K562 (cell line): ENCODE data around the gene ZFYVE19. TPM values are rescaled to one million over a fixed set of nuclear protein-coding genes. Genes with fewer than 3 reads are reported as not detected.

ENCODE experiments used
- ATAC-seq: fragments of 200-7000 bp; cut with Tn5 transposase; 3 replicates; pipeline ENCODE4 v1.9.1; 2020; ENCODE audit warnings: moderate library complexity
- BruUV-seq: library from RNA; stranded (reverse); fragments of 400-500 nt; replicated peaks from 2 replicates; lab custom pipeline; 2021; lab: Mats Ljungman, UMichigan
- CTCF ChIA-PET: fragments of 300-600 bp; formaldehyde crosslinking; extraction: SDS; loops from one replicate; lab custom pipeline; 2021; ENCODE audit warnings: low intra/inter-chr PET ratio; lab: Yijun Ruan, JAX
- POLR2A ChIA-PET: fragments of 300-600, 350-650 bp; sonication (Branson Sonifier 250); formaldehyde crosslinking; extraction: SDS; loops from one replicate; lab custom pipeline; 2021; ENCODE audit warnings: antibody characterized with exemption, inconsistent platforms; lab: Yijun Ruan, JAX
- DNase-seq, 4 experiments: peaks; one replicate each; pipeline versions ENCODE4 v3.0.0 to v3.0.0-alpha.2; 2011 to 2018; ENCODE audit warnings: low spot score in 3 of 4, mixed read lengths in 3 of 4; ENCODE audit errors: extremely low read depth in 1 of 4
- FAIRE-seq: peaks from 2 replicates; lab custom pipeline; 2011; peaks lifted over from hg19 to GRCh38; lab: Jason Lieb, UNC
- H2AFZ ChIP-seq: 2 replicates; pipeline ENCODE4 v1.6.0; 2011; ENCODE audit warnings: low read depth, low read length, control low read depth, inconsistent platforms
- H3K27ac ChIP-seq: fragments of 200-600 bp; 3 replicates; pipeline ENCODE4 v1.8.0; 2011; ENCODE audit warnings: low read depth, mild to moderate bottlenecking, control low read depth, inconsistent platforms, low read length, moderate library complexity, mixed read lengths; ENCODE audit errors: extremely low read depth
- H3K27me3 ChIP-seq, 2 experiments: fragments of 300-600 bp in 1 of 2; 2 replicates in 1 of 2; 3 replicates in 1 of 2; pipeline versions ENCODE4 v1.6.0 to v1.8.0; 2011; ENCODE audit warnings: inconsistent platforms in 2 of 2, low read length in 2 of 2, mild to moderate bottlenecking in 1 of 2, mixed read lengths in 1 of 2, moderate library complexity in 1 of 2; ENCODE audit not compliant: control insufficient read depth in 2 of 2, insufficient read depth in 2 of 2
- H3K36me3 ChIP-seq: fragments of 300-600 bp; 3 replicates; pipeline ENCODE4 v1.8.0; 2011; ENCODE audit warnings: mild to moderate bottlenecking, low read length, inconsistent platforms; ENCODE audit not compliant: control insufficient read depth, insufficient read depth
- H3K4me1 ChIP-seq, 2 experiments: fragments of 200-600 bp in 1 of 2; replicated peaks in 1 of 2; 2 replicates in 1 of 2; 3 replicates in 1 of 2; pipeline versions ENCODE4 v1.5.1 to v1.8.0; 2011; ENCODE audit warnings: inconsistent platforms in 2 of 2, low read length in 2 of 2, mild to moderate bottlenecking in 1 of 2, mixed read lengths in 1 of 2, moderate library complexity in 1 of 2; ENCODE audit not compliant: control insufficient read depth in 2 of 2, insufficient read depth in 2 of 2
- H3K4me2 ChIP-seq: 2 replicates; pipeline ENCODE4 v1.6.1; 2011; ENCODE audit warnings: low read length, control low read depth, inconsistent platforms, mixed read lengths; ENCODE audit not compliant: insufficient read depth
- H3K4me3 ChIP-seq: fragments of 200-600 bp; sonication (generic), shearing (Covaris generic); 2 replicates; pipeline ENCODE4 v1.5.1; 2016; ENCODE audit warnings: control low read depth, inconsistent platforms
- H3K79me2 ChIP-seq: fragments of 200-600 bp; 3 replicates; pipeline ENCODE4 v1.8.0; 2011; ENCODE audit warnings: low read length, inconsistent platforms; ENCODE audit not compliant: control insufficient read depth, insufficient read depth
- H3K9ac ChIP-seq, 2 experiments: 2 replicates each; pipeline versions ENCODE4 v1.6.0 to v1.6.1; 2011; ENCODE audit warnings: low read depth in 2 of 2, low read length in 2 of 2, control low read depth in 1 of 2, inconsistent platforms in 1 of 2, mild to moderate bottlenecking in 1 of 2, mixed read lengths in 1 of 2; ENCODE audit not compliant: insufficient read depth in 1 of 2
- H3K9me1 ChIP-seq: one replicate; pipeline ENCODE4 v1.6.0; 2011; ENCODE audit warnings: inconsistent platforms, mild to moderate bottlenecking, low read length, moderate library complexity; ENCODE audit not compliant: control insufficient read depth, insufficient read depth
- H3K9me3 ChIP-seq: replicated peaks from 2 replicates; pipeline ENCODE4 v1.5.1; 2011; ENCODE audit warnings: low read depth, low read length, inconsistent platforms; ENCODE audit not compliant: control insufficient read depth, insufficient read depth
- H4K20me1 ChIP-seq: replicated peaks from 2 replicates; pipeline ENCODE4 v1.6.1; 2011; ENCODE audit warnings: low read length, inconsistent platforms, mixed read lengths; ENCODE audit not compliant: control insufficient read depth, insufficient read depth
- CBX8 ChIP-seq: fragments of 200-600 bp; sonication (generic); IDR thresholded peaks from 2 replicates; pipeline ENCODE4 v1.6.1; 2012; ENCODE audit warnings: borderline replicate concordance, mixed run types, low read depth, mild to moderate bottlenecking, moderate library complexity, mixed read lengths, low read length, control low read depth, inconsistent platforms; ENCODE audit not compliant: poor library complexity, severe bottlenecking; ENCODE audit errors: extremely low read depth
- FOXK1 ChIP-seq: sonication (generic); formaldehyde crosslinking; IDR thresholded peaks from 2 replicates; pipeline ENCODE4 v1.8.0; 2022; ENCODE audit warnings: missing genetic modification reagents, mild to moderate bottlenecking, borderline replicate concordance
- MAZ ChIP-seq, 2 experiments: fragments of 450-650 bp in 1 of 2; sonication (generic) in 1 of 2; formaldehyde crosslinking; IDR thresholded peaks in 1 of 2; conservative IDR thresholded peaks in 1 of 2; 2 replicates each; pipeline versions ENCODE4 v1.4.0 to v1.5.0; 2020; ENCODE audit warnings: mild to moderate bottlenecking in 1 of 2, missing genetic modification reagents in 1 of 2
- NR2F6 ChIP-seq: fragments of 450-650 bp; formaldehyde crosslinking; IDR thresholded peaks from 2 replicates; pipeline ENCODE4 v1.4.0; 2020; ENCODE audit warnings: mild to moderate bottlenecking
- RBBP5 ChIP-seq: fragments of 200-600 bp; sonication (generic); IDR thresholded peaks from 2 replicates; pipeline ENCODE4 v1.6.1; 2012; ENCODE audit warnings: borderline replicate concordance, mild to moderate bottlenecking, low read length, control low read depth, inconsistent platforms; ENCODE audit not compliant: insufficient read depth, poor library complexity, severe bottlenecking
- RBM14 ChIP-seq: fragments of 200-400 bp; formaldehyde crosslinking; IDR thresholded peaks from 2 replicates; pipeline ENCODE4 v1.6.1; 2018; ENCODE audit warnings: low read depth, mild to moderate bottlenecking, low read length, moderate library complexity, borderline replicate concordance; ENCODE audit not compliant: insufficient read depth
- XRCC5 ChIP-seq: fragments of 200-400 bp; formaldehyde crosslinking; IDR thresholded peaks from 2 replicates; pipeline ENCODE4 v1.6.1; 2017; ENCODE audit warnings: low read depth, mild to moderate bottlenecking, low read length
- ZBTB49 ChIP-seq: sonication (generic); formaldehyde crosslinking; IDR thresholded peaks from 2 replicates; pipeline ENCODE4 v1.8.0; 2022; ENCODE audit warnings: missing genetic modification reagents, mild to moderate bottlenecking, borderline replicate concordance
- ZNF24 ChIP-seq: fragments of 450-650 bp; IDR thresholded peaks from 2 replicates; pipeline ENCODE4 v1.6.1; 2016
- ZNF41 ChIP-seq: fragments of 250-450 bp; sonication (Bioruptor Pico); conservative IDR thresholded peaks from 2 replicates; pipeline ENCODE4 v1.4.0; 2020; ENCODE audit warnings: mild to moderate bottlenecking
- ZNF76 ChIP-seq: fragments of 250-450 bp; sonication (Bioruptor Pico); IDR thresholded peaks from 2 replicates; pipeline ENCODE4 v1.4.0; 2020; ENCODE audit warnings: mild to moderate bottlenecking, moderate library complexity, borderline replicate concordance
- WGBS: fragments of 100-300 bp; shearing (Covaris generic); methylation state at CpG from one replicate; pipeline ENCODE4 v1.1.6; 2016; ENCODE audit warnings: low coverage, mixed read lengths; ENCODE audit not compliant: insufficient coverage; ENCODE audit errors: missing lambda C conversion rate; 5-methylcytosine and 5-hydroxymethylcytosine counted together
- in situ Hi-C: fragments of 300-500 bp; cut with MboI; formaldehyde crosslinking; loops from 4 replicates; pipeline ENCODE4 v1.15.0; 2018; ENCODE audit warnings: inconsistent platforms, mixed read lengths
- intact Hi-C: fragments of 100-400 bp; cut with micrococcal nuclease; formaldehyde crosslinking; loops from 2 replicates; pipeline ENCODE4 v1.14.2; 2022
- polyA plus RNA-seq, 8 experiments: library from polyadenylated mRNA; depleted of rRNA in 4 of 8; stranded (reverse) in 5 of 8; unstranded in 3 of 8; fragments of >200 nt; fragmentation: Nextera tagmentation in 2 of 8; fragmentation: Illumina TruSeq in 1 of 8; extraction: Ambion mirVana in 2 of 8; extraction: Trizol in 1 of 8; gene quantifications; 2 replicates each; pipeline versions ENCODE4 v1.2.1 to v1.2.3, GENCODE V29; 2011 to 2014; ENCODE audit warnings: inconsistent platforms in 1 of 8, missing spikeins in 1 of 8
- total RNA-seq, 7 experiments: library from RNA; depleted of rRNA in 6 of 7; stranded (reverse); fragments of >200 nt in 6 of 7; fragmentation: Illumina TruSeq in 2 of 7; extraction: Trizol in 2 of 7; gene quantifications; 2 replicates each; pipeline versions ENCODE4 v1.2.1 to v1.2.3, GENCODE V29; 2011 to 2021; ENCODE audit warnings: low replicate concordance in 1 of 7
- TF ChIP-seq, protein P1 (sequence below), 2 experiments: fragments of 450-650 bp in 1 of 2; IDR thresholded peaks; 2 replicates each; pipeline ENCODE4 v1.6.1; 2011 to 2017; ENCODE audit warnings: low read depth in 2 of 2, antibody characterized with exemption in 1 of 2, borderline replicate concordance in 1 of 2, low read length in 1 of 2, mild to moderate bottlenecking in 1 of 2, mixed read lengths in 1 of 2; ENCODE audit not compliant: control insufficient read depth in 1 of 2
- TF ChIP-seq, protein P2 (sequence below): fragments of 250-450 bp; sonication (Bioruptor Pico); IDR thresholded peaks from 2 replicates; pipeline ENCODE4 v1.4.0; 2020; ENCODE audit warnings: mild to moderate bottlenecking

ZFYVE19 gene
- total and polyA plus RNA-seq, 9 of the 15 experiments (the other 6 are each of a cell fraction or from before 2014, with no cell fraction given): 1.5 to 36.8 (median 19.9) TPM

DNA sequence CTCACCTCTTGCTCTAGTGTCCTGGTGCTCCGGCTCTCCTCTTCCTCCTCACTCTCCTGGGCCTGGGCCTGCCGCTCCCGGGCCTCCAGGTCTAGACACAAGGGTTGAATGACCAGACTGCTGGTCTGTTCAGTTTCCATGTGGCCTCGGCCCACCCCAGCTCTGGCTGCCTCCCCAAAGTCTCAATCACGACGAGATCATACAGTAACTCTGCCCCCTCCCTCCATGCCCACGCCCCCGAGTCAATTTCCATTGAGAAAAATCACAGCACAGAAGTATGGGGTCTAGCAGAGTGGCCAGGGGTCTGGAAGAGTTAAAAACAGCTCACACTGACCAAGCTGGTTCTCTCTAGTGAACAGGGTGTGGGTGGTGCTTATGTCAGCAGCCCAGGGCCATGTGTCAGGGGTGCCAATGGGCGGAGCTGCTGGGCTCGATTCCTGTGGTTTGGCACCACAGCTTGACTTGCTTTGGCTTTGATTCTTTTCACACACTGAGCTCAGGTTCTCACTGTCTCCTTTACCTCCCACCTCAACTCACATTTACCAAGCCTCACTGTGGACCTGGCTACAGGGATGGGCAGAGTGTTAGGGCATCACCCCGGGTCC, 30.2 kb upstream of the ZFYVE19 start:
- in situ Hi-C loops: no loop called here
- Histone ChIP-seq H3K4me2 (no peak overlapping the region), H3K27me3 (no peaks in the 10 kb centered on the region), H3K4me3 (no peak overlapping the region), H3K9ac (no peak overlapping the region), H3K36me3 (peaks cover 65% of the 10 kb centered on the region; the same call in 2 of the 3 replicates), H3K9me1 (no peaks in the 10 kb centered on the region), H2AFZ (no peak overlapping the region), H3K4me1 (peaks cover 4 to 10% of the 10 kb centered on the region in 2 experiments; a peak in 3 of 5 replicates), H4K20me1 (no peaks in the 10 kb centered on the region), H3K79me2 (no peaks in the 10 kb centered on the region), H3K9me3 (no peaks in the 10 kb centered on the region), H3K27ac (no peak overlapping the region)
- ATAC-seq: no peak
- no TSS peak for BruUV-seq
- DNase-seq: no peak
- WGBS: 83% methylated on average over 10 of the region's 11 CpGs
- intact Hi-C loops: no loop called here
- no peak for FAIRE-seq
- POLR2A ChIA-PET: interaction anchor here (0.5 kb wide), 1 partner anchor 9 kb away, joined by 4 read pairs; no protein-coding TSS in a partner anchor
- CTCF ChIA-PET: no interaction called here
- TF ChIP-seq XRCC5: no peak
- no peak for TF ChIP-seq RBM14
- TF ChIP-seq ZNF41 (CRISPR knock-in tag): no peak
- TF ChIP-seq FOXK1 (CRISPR knock-in tag): no peak
- TF ChIP-seq, protein P1, sequence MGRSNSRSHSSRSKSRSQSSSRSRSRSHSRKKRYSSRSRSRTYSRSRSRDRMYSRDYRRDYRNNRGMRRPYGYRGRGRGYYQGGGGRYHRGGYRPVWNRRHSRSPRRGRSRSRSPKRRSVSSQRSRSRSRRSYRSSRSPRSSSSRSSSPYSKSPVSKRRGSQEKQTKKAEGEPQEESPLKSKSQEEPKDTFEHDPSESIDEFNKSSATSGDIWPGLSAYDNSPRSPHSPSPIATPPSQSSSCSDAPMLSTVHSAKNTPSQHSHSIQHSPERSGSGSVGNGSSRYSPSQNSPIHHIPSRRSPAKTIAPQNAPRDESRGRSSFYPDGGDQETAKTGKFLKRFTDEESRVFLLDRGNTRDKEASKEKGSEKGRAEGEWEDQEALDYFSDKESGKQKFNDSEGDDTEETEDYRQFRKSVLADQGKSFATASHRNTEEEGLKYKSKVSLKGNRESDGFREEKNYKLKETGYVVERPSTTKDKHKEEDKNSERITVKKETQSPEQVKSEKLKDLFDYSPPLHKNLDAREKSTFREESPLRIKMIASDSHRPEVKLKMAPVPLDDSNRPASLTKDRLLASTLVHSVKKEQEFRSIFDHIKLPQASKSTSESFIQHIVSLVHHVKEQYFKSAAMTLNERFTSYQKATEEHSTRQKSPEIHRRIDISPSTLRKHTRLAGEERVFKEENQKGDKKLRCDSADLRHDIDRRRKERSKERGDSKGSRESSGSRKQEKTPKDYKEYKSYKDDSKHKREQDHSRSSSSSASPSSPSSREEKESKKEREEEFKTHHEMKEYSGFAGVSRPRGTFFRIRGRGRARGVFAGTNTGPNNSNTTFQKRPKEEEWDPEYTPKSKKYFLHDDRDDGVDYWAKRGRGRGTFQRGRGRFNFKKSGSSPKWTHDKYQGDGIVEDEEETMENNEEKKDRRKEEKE (IDR thresholded peaks at IDR 0.05; ENCODE audit: borderline replicate concordance in 1 of 2, control insufficient read depth in 1 of 2, low read depth in 2 of 2, low read length in 1 of 2): no peak
- TF ChIP-seq ZBTB49 (CRISPR knock-in tag): no peak
- no peak for TF ChIP-seq CBX8
- TF ChIP-seq ZNF76: no peak
- TF ChIP-seq NR2F6: no peak
- TF ChIP-seq RBBP5: no peak
- TF ChIP-seq, protein P2, sequence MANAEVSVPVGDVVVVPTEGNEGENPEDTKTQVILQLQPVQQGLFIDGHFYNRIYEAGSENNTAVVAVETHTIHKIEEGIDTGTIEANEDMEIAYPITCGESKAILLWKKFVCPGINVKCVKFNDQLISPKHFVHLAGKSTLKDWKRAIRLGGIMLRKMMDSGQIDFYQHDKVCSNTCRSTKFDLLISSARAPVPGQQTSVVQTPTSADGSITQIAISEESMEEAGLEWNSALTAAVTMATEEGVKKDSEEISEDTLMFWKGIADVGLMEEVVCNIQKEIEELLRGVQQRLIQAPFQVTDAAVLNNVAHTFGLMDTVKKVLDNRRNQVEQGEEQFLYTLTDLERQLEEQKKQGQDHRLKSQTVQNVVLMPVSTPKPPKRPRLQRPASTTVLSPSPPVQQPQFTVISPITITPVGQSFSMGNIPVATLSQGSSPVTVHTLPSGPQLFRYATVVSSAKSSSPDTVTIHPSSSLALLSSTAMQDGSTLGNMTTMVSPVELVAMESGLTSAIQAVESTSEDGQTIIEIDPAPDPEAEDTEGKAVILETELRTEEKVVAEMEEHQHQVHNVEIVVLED (CRISPR knock-in tag): no peak
- no peak for TF ChIP-seq MAZ (CRISPR knock-in tag; conservative IDR thresholded peaks at IDR 0.05 in 1 of 2, IDR thresholded peaks at IDR 0.05 in 1 of 2)
- no peak for TF ChIP-seq ZNF24
